NCI-H1694 (cell line): ENCODE data around the gene RHOT2.

Experiments
- DNase-seq: peaks from one replicate; lab custom pipeline; 2025; lab: John Stamatoyannopoulos, UW

The RHOT2 gene

GRCh38 chr16:632486-633335, 35.2 kb upstream of the RHOT2 start:
- DNase-seq: no peak

GRCh38 chr16:633336-634050, 34.4 kb upstream of the RHOT2 start:
- no peak for DNase-seq

GRCh38 chr16:634051-634670, 33.8 kb upstream of the RHOT2 start:
- no peak for DNase-seq

- no peak for DNase-seq
These were observed 32.9 kb upstream of the RHOT2 start for GRCh38 chr16:634996-635395.

- DNase-seq: no peak
These were observed 32.2 kb upstream of the RHOT2 start for GRCh38 chr16:635573-636205.

GRCh38 chr16:636206-637080, 31.5 kb upstream of the RHOT2 start, which contains the start of gene METTL26:
Gene METTL26 (minus strand): TSS chr16:636305. CDS start chr16:636290, 15 bp downstream.
- DNase-seq: peak; percentile 82

GRCh38 chr16:637081-638018, 30.6 kb upstream of the RHOT2 start:
- no peak for DNase-seq

GRCh38 chr16:638034-638543, 29.8 kb upstream of the RHOT2 start:
- DNase-seq: no peak

GRCh38 chr16:638836-639235, 29.1 kb upstream of the RHOT2 start:
- no peak for DNase-seq

- no peak for DNase-seq
These were observed 27.3 kb upstream of the RHOT2 start for GRCh38 chr16:640614-641013.

- no peak for DNase-seq
These were observed 26.4 kb upstream of the RHOT2 start, which contains the start of gene MCRIP2 for GRCh38 chr16:641326-642188. Gene MCRIP2 (plus strand): TSS chr16:641828. CDS start chr16:641992, 164 bp downstream.

- no peak for DNase-seq
These were observed 25.5 kb upstream of the RHOT2 start for GRCh38 chr16:642189-643049.

- no peak for DNase-seq
These were observed 24.9 kb upstream of the RHOT2 start for GRCh38 chr16:643050-643368.

GRCh38 chr16:644556-644955, 23.4 kb upstream of the RHOT2 start:
- no peak for DNase-seq

GRCh38 chr16:645852-646678, 21.9 kb upstream of the RHOT2 start:
- DNase-seq: no peak

GRCh38 chr16:646679-647172, 21.2 kb upstream of the RHOT2 start:
- no peak for DNase-seq
